SIG-M5 (cell line): Measurements from ENCODE around the gene GJC2.

Source experiments
- DNase-seq: peaks from one replicate; lab custom pipeline; 2025; lab: John Stamatoyannopoulos, UW

The GJC2 gene

DNA sequence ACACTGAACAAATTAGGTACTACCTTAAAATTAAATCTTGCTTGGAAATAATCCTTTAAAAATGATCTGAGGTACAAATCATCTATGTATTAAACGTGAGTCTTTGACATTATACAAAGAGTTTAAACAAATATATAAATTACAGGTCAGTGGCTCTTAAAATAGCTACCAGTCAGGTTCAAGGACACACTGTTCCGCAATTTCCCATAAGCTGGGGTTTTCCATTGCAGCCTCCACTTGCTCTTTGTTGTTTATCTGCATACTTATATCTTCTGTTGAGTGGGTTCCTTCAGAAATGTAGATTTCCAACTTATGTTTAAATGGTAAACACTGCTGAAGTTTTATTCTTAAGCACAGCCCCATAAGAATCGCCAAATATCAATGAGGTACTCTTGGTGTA lies 34.9 kb upstream of the GJC2 start:
- DNase-seq, result no peak

GRCh38 chr1:228117335-228117734 lies 32.4 kb upstream of the GJC2 start:
- DNase-seq, result no peak

GRCh38 chr1:228118040-228118439 lies 31.7 kb upstream of the GJC2 start:
- DNase-seq, result no peak

DNA sequence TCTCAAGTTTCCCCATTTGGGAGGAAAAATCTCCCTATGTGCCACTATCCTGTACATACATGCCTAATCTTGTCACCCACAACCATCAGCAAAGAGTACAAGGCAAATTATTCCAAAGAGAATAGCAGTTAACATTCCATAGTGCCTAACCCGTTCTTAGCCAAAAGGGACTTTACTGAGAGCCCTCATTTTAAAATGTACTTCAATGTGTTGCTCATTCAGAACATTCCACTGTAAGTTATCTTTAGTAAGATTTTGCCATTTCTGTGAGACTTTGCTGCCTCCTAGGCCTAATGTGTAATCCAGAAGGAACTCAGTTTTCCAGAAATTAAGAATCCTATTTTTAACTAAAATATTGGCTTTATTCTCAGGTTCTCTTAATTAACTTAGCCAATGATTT lies 29.4 kb upstream of the GJC2 start:
- no peak for DNase-seq

DNA sequence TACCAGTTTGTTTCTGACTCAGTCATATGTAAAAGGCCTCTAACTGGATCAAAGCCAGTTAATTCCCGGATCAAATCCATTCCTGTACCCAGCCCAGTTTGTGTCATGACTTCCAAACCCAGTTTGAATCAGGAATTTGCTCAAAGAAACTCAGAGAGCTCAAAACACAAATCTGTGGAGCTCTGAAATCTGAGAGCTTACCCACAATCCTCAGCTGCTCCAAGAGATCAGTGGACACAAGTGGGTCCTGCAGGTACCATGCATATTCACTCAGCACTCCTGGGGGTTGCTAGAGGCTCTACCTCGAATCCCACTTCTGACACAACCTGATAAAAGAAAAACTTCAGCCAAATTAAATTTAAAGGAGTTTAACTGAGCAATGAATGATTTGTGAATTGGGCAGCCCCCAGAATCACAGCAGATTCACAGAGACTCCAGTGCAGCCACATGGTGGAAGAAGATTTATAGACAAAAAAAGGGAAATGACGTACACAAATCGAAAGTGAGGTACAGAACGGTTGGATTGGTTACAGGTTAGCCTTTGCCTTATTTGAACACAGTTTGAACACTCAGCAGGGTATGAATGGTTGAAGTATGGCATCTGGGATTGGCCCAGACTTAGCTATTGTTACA lies 28.8 kb upstream of the GJC2 start:
- DNase-seq, result no peak

- no peak for DNase-seq
Observed at GRCh38 chr1:228122921-228123441, 26.7 kb upstream of the GJC2 start.

GRCh38 chr1:228123505-228123904 lies 26.2 kb upstream of the GJC2 start:
- no peak for DNase-seq

DNA sequence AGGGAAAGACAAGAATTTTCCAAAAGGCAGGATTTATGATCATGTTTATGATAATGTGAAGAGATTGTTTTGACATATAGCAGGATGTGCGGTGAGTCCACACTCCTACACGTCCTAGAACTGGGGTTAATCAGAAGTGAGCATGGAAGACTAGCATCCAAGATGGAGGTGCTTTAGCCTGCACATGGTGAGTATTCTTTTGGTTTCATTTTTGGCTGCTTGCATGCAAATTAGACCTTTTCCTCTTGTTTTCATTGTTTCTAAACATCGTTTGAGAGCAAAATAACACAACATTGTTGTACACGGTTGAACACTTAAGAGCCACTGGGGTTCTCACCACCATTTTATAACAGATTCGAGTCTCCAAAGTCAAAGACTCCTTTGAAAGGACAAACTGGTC lies 24.5 kb upstream of the GJC2 start:
- no peak for DNase-seq

- DNase-seq, result no peak
Observed at GRCh38 chr1:228131766-228132165, 18.0 kb upstream of the GJC2 start.

- DNase-seq, result no peak
Observed at GRCh38 chr1:228134591-228134990, 15.1 kb upstream of the GJC2 start.

- DNase-seq, result no peak
Observed at GRCh38 chr1:228136901-228137300, 12.8 kb upstream of the GJC2 start.

- DNase-seq, result no peak
Observed at GRCh38 chr1:228139406-228139930, 10.3 kb upstream of the GJC2 start.

GRCh38 chr1:228139931-228140723 lies 9.6 kb upstream of the GJC2 start, which contains the start of gene GUK1:
Gene GUK1, plus strand, starts transcription at chr1:228140279. Its CDS starts 24 bp downstream, at chr1:228140303.
- DNase-seq, result peak; percentile 99

GRCh38 chr1:228140724-228141225 lies 9.0 kb upstream of the GJC2 start:
- no peak for DNase-seq

DNA sequence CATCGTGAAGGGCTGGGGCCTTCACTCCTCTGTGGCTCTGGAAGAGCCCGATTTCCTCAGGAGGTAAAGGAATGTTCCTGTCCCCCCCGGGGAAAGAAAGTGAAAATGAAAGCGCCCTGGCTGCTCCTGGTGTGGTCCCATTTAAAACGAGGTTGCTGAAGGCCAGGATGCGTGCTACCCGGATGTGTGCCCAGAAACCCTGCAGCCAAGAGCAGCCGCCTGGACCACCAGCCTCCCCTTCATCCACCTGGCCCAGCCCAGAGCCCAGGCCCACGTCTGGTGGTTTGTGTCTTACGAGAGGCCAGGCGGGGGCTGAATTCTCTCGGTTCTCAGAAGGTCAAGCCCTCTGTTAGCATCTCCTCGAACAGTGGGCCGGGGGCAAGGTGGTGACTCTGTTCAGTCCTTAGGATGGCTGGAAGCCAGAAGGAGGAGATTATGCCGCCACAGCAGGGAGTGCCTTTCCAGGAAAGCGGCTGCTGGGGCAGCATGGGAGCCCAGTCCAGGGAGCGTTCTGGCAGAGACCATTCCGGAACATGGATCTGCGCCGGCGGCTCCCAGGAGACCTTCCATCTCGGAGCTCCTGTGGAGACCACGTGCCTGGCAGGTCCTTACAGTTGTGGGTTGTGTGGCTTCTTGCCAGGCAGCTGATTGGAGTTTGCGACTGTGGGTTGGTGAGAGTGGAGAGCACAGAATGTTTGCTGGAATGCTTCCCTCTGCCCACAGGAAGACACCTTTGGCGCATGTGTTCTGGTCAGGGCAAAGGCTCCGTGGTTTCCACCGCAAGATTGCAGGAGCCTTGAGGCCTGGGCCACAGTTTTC lies 8.3 kb upstream of the GJC2 start:
- DNase-seq, result no peak

- no peak for DNase-seq
Observed at GRCh38 chr1:228142155-228142691, 7.5 kb upstream of the GJC2 start.

DNA sequence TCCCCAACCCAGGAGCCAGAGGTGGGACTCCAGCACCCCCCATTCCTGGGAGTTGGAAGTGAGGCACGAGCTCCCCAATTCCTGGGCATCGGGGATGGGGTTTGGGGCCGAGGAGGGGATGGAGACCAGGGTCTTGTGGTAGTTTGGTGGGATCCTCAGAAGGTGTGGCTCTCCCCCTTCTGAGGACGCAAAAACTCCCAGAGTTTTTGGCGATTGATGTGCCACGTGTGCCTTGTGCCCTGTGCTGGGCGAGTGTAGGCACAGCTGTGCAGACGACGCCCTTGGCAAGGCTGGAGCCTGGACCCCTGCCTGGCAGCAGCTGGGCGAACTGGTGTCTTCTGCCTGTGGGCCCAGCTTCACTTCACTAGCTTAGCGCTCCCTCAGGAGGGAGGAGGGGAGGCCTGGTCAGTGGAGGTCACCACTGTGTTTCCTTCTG lies 7.0 kb upstream of the GJC2 start:
- DNase-seq, result no peak

DNA sequence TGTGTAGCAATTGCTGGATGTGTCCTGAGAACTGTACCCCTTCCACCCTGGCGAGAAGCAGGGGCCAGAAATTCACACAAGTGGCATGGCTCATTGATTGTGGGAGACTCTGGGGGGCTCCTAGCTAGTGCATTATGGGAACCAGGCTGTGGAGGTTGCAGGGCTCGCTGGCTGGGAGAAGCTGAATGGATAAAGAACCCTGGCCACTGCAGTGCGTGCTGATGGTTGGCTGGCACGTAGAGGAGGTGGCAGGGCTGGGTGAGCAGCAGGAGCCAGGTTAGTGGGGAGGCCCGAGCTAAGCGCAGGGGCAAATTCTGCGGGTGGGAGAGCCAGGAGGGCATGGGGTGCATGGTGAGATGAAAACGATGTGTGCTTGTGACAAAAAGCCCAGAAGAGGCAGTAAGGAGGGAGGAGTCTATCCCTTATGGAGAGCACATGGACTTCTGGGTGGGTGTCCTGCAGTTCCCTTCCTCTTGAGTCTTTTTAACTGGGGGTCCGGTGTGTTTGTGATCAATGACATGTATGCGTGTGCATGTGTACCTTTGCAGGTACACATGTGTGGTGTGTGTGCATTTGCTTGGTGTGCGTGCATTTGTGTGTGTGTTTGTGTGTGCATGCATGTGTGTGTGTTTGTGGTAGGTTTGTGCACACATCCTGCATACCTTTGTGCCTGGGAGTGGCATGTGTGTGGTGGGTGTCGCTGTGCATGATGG lies 6.1 kb upstream of the GJC2 start:
- DNase-seq, result no peak

- no peak for DNase-seq
Observed at GRCh38 chr1:228144193-228144992, 5.3 kb upstream of the GJC2 start.

DNA sequence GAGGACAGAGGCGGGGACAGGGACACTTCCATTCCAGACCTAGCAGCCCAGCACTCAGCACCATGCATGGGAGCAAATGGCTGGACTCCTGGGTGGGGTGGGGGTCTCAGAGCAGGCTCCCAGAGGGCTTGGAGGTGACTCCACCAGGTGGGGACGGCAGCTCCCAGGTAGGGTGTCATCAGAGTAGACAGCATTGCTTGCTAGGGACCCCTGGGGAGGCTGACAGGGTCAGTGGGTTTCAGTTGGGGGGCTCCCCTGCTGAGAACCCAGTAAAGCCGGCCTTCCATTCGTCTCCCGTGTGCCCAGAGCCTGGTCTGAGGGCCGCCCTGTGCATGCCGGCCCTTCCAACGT lies 4.8 kb upstream of the GJC2 start:
- DNase-seq, result no peak
